H9 (cell line): ENCODE measurements around the gene MIOS. TPM values are rescaled to one million over a fixed set of nuclear protein-coding genes. Genes with fewer than 3 reads are reported as not detected.

Source experiments
- DNase-seq: peaks from one replicate; pipeline ENCODE4 v3.0.0-alpha.2; 2017
- H2AFZ ChIP-seq: one replicate; pipeline ENCODE4 v1.6.1; 2013; ENCODE audit warnings: mild to moderate bottlenecking, low read length, control low read depth, moderate library complexity
- H2AK5ac ChIP-seq: 2 replicates; pipeline ENCODE4 v1.6.1; 2013; ENCODE audit warnings: low read length, control low read depth, mixed read lengths; ENCODE audit not compliant: insufficient read length
- H2BK120ac ChIP-seq: one replicate; pipeline ENCODE4 v1.6.1; 2013; ENCODE audit warnings: low read depth, mild to moderate bottlenecking, low read length, control low read depth, inconsistent platforms; ENCODE audit not compliant: poor library complexity, severe bottlenecking
- H2BK12ac ChIP-seq: 2 replicates; pipeline ENCODE4 v1.6.1; 2013; ENCODE audit warnings: low read length, control low read depth, mixed read lengths, low read depth; ENCODE audit not compliant: insufficient read length
- H2BK15ac ChIP-seq: 2 replicates; pipeline ENCODE4 v1.6.1; 2013; ENCODE audit warnings: low read depth, low read length, control low read depth
- H2BK20ac ChIP-seq: one replicate; pipeline ENCODE4 v1.6.1; 2013; ENCODE audit warnings: low read depth, mild to moderate bottlenecking, low read length, control low read depth, inconsistent platforms; ENCODE audit not compliant: poor library complexity, severe bottlenecking
- H2BK5ac ChIP-seq: 2 replicates; pipeline ENCODE4 v1.6.1; 2013; ENCODE audit warnings: low read length, control low read depth, mixed read lengths; ENCODE audit not compliant: insufficient read length
- H3K14ac ChIP-seq: 2 replicates; pipeline ENCODE4 v1.6.1; 2013; ENCODE audit warnings: low read length, control low read depth; ENCODE audit not compliant: insufficient read depth
- H3K18ac ChIP-seq: 2 replicates; pipeline ENCODE4 v1.6.1; 2013; ENCODE audit warnings: low read depth, mild to moderate bottlenecking, mixed read lengths, low read length, control low read depth; ENCODE audit not compliant: insufficient read length
- H3K23ac ChIP-seq: 2 replicates; pipeline ENCODE4 v1.6.1; 2013; ENCODE audit warnings: low read length, control low read depth, mixed read lengths, low read depth; ENCODE audit not compliant: insufficient read length
- H3K23me2 ChIP-seq: 2 replicates; pipeline ENCODE4 v1.6.1; 2013; ENCODE audit warnings: low read depth, mild to moderate bottlenecking, mixed read lengths, low read length, control low read depth; ENCODE audit not compliant: insufficient read length, poor library complexity, severe bottlenecking
- H3K27ac ChIP-seq: 2 replicates; pipeline ENCODE4 v1.5.1; 2013; ENCODE audit warnings: low read length, control low read depth, mixed read lengths, low read depth; ENCODE audit not compliant: insufficient read length
- H3K27me3 ChIP-seq: 2 replicates; pipeline ENCODE4 v1.6.1; 2013; ENCODE audit warnings: low read length, control low read depth, inconsistent platforms; ENCODE audit not compliant: insufficient read depth
- H3K4ac ChIP-seq: 2 replicates; pipeline ENCODE4 v1.6.1; 2013; ENCODE audit warnings: low read depth, mild to moderate bottlenecking, control low read depth, inconsistent platforms, low read length, moderate library complexity
- H3K4me1 ChIP-seq: 2 replicates; pipeline ENCODE4 v1.6.1; 2013; ENCODE audit warnings: low read length, control low read depth, inconsistent platforms; ENCODE audit not compliant: insufficient read depth
- H3K4me2 ChIP-seq: 2 replicates; pipeline ENCODE4 v1.6.1; 2013; ENCODE audit warnings: low read length, control low read depth, mixed read lengths; ENCODE audit not compliant: insufficient read length, insufficient read depth
- H3K56ac ChIP-seq: 2 replicates; pipeline ENCODE4 v1.6.1; 2013; ENCODE audit warnings: low read depth, mild to moderate bottlenecking, mixed read lengths, low read length, control low read depth; ENCODE audit not compliant: insufficient read length
- H3K79me1 ChIP-seq: 2 replicates; pipeline ENCODE4 v1.6.1; 2013; ENCODE audit warnings: low read depth, mild to moderate bottlenecking, moderate library complexity, low read length, control low read depth, inconsistent platforms; ENCODE audit not compliant: insufficient read depth, poor library complexity, severe bottlenecking
- H3K79me2 ChIP-seq: 2 replicates; pipeline ENCODE4 v1.6.1; 2013; ENCODE audit warnings: low read length, control low read depth, inconsistent platforms; ENCODE audit not compliant: insufficient read depth
- H3K9ac ChIP-seq: 2 replicates; pipeline ENCODE4 v1.6.1; 2013; ENCODE audit warnings: low read length, control low read depth, mixed read lengths; ENCODE audit not compliant: insufficient read length; ENCODE audit errors: extremely low read depth
- H3K9me3 ChIP-seq: one replicate; pipeline ENCODE4 v1.6.1; 2013; ENCODE audit warnings: low read depth, low read length, inconsistent platforms; ENCODE audit not compliant: control insufficient read depth
- H3T11ph ChIP-seq: one replicate; pipeline ENCODE4 v1.6.1; 2013; ENCODE audit warnings: mild to moderate bottlenecking, low read length, control low read depth, inconsistent platforms
- H4K20me1 ChIP-seq: one replicate; pipeline ENCODE4 v1.6.1; 2013; ENCODE audit not compliant: control insufficient read depth, insufficient read length, insufficient read depth
- H4K5ac ChIP-seq: 2 replicates; pipeline ENCODE4 v1.6.1; 2013; ENCODE audit warnings: low read depth, mild to moderate bottlenecking, mixed read lengths, low read length, control low read depth; ENCODE audit not compliant: insufficient read length
- H4K8ac ChIP-seq: replicated peaks from 2 replicates; pipeline ENCODE4 v1.6.1; 2013; ENCODE audit warnings: low read length, control low read depth, mixed read lengths, low read depth; ENCODE audit not compliant: insufficient read length
- H4K91ac ChIP-seq: 2 replicates; pipeline ENCODE4 v1.6.1; 2013; ENCODE audit warnings: low read depth, mild to moderate bottlenecking, moderate library complexity, mixed read lengths, low read length, control low read depth; ENCODE audit not compliant: insufficient read length
- H3K27ac Mint-ChIP-seq, 3 experiments: 2 replicates in 2 of 3; 3 replicates in 1 of 3; pipeline ENCODE4 v1.8.0; 2020 to 2021; ENCODE audit warnings: mixed read lengths in 3 of 3, mild to moderate bottlenecking in 1 of 3, moderate library complexity in 1 of 3
- H3K27me3 Mint-ChIP-seq: 2 replicates; pipeline ENCODE4 v1.8.0; 2021; ENCODE audit warnings: low read depth, mild to moderate bottlenecking, moderate library complexity, mixed read lengths
- H3K36me3 Mint-ChIP-seq, 3 experiments: 2 replicates in 2 of 3; 3 replicates in 1 of 3; pipeline ENCODE4 v1.8.0; 2020 to 2021; ENCODE audit warnings: low read depth in 3 of 3, mixed read lengths in 3 of 3; ENCODE audit not compliant: insufficient read depth in 1 of 3
- H3K4me1 Mint-ChIP-seq, 2 experiments: 2 replicates each; pipeline ENCODE4 v1.8.0; 2020; ENCODE audit warnings: mixed read lengths in 2 of 2
- H3K4me3 Mint-ChIP-seq, 2 experiments: 2 replicates in 1 of 2; 3 replicates in 1 of 2; pipeline ENCODE4 v1.8.0; 2020 to 2021; ENCODE audit warnings: mild to moderate bottlenecking in 2 of 2, mixed read lengths in 2 of 2, moderate library complexity in 1 of 2
- H3K9me3 Mint-ChIP-seq, 2 experiments: 2 replicates in 1 of 2; 3 replicates in 1 of 2; pipeline ENCODE4 v1.8.0; 2020; ENCODE audit warnings: mild to moderate bottlenecking in 2 of 2, mixed read lengths in 2 of 2, moderate library complexity in 1 of 2
- CTCF ChIP-seq: fragments of 200-600 bp; sonication (generic); conservative IDR thresholded peaks from 3 replicates; pipeline ENCODE4 v1.8.0; 2021; ENCODE audit warnings: antibody characterized with exemption, mild to moderate bottlenecking
- WGBS: extraction: QIAGEN DNeasy Blood & Tissue Kit; methylation state at CpG from one replicate; pipeline ENCODE4 v1.1.7; 2013; ENCODE audit warnings: missing lambda C conversion rate, low lambda C conversion rate, mixed read lengths; ENCODE audit not compliant: insufficient read length; ENCODE audit errors: extremely low coverage; 5-methylcytosine and 5-hydroxymethylcytosine counted together
- total RNA-seq: library from RNA; stranded (reverse); gene quantifications from 2 replicates; pipeline ENCODE4 v1.2.1, GENCODE V29; 2021

The MIOS gene
- total RNA-seq, 1 experiment from 2014 or later = 46.4 TPM

GRCh38 chr7:7556852-7557251 lies 9.8 kb upstream of the MIOS start:
- H3K4me3 Mint-ChIP-seq = no peak overlapping the region
- Histone ChIP-seq H4K5ac (no peak overlapping the region), H2BK20ac (no peak overlapping the region), H2BK12ac (no peak overlapping the region), H3K4me1 (no peaks in the 10 kb centered on the region), H2BK5ac (no peak overlapping the region), H2AFZ (no peak overlapping the region), H3K9me3 (no peaks in the 10 kb centered on the region), H3K18ac (no peak overlapping the region), H4K8ac (no peak overlapping the region), H2BK15ac (no peak overlapping the region), H4K20me1 (no peaks in the 10 kb centered on the region), H3K79me1 (no peaks in the 10 kb centered on the region), H2AK5ac (no peak overlapping the region), H3T11ph (no peak overlapping the region), H3K14ac (no peak overlapping the region), H3K27me3 (no peaks in the 10 kb centered on the region), H3K4me2 (no peak overlapping the region), H3K4ac (no peak overlapping the region), H3K56ac (no peak overlapping the region), H3K9ac (no peak overlapping the region), H3K27ac (no peak overlapping the region), H4K91ac (no peak overlapping the region), H2BK120ac (no peak overlapping the region), H3K23me2 (no peaks in the 10 kb centered on the region), H3K23ac (no peak overlapping the region), H3K79me2 (no peaks in the 10 kb centered on the region)
- no CpG with 5 or more reads among the region's 1 CpG for WGBS
- TF ChIP-seq CTCF = no peak
- peak overlapping the region in 1 of 3 experiments; percentile 41; a peak in 1 of 7 replicates for H3K27ac Mint-ChIP-seq
- H3K4me1 Mint-ChIP-seq = peaks cover 0 to 8% of the 10 kb centered on the region in 2 experiments; a peak in 1 of 4 replicates
- DNase-seq = no peak
- peaks cover 7 to 35% (median 9%) of the 10 kb centered on the region in 3 experiments; a peak in 5 of 7 replicates for H3K36me3 Mint-ChIP-seq
- H3K27me3 Mint-ChIP-seq = no peaks in the 10 kb centered on the region; the same call in 1 of the 2 replicates
- peaks cover 10 to 14% of the 10 kb centered on the region in 2 experiments for H3K9me3 Mint-ChIP-seq
